PFSK-1 (cell line): Measurements from ENCODE around the gene FAM186B.

Source experiments
- FOXP2 ChIP-seq: optimal IDR thresholded peaks from 2 replicates; pipeline ENCODE3; 2011; ENCODE audit warnings: borderline replicate concordance, control low read depth, inconsistent platforms; ENCODE audit not compliant: insufficient read depth; ENCODE audit errors: extremely low read length, extremely low read depth
- POLR2AphosphoS5 ChIP-seq: IDR thresholded peaks from 2 replicates; pipeline ENCODE4 v1.6.1; 2012; ENCODE audit warnings: low read depth, mild to moderate bottlenecking, control low read depth, low read length, moderate library complexity
- SIN3A ChIP-seq: IDR thresholded peaks from 2 replicates; pipeline ENCODE4 v1.6.1; 2012; ENCODE audit warnings: mild to moderate bottlenecking, low read length, moderate library complexity, borderline replicate concordance; ENCODE audit not compliant: insufficient read depth
- TAF1 ChIP-seq: IDR thresholded peaks from 2 replicates; pipeline ENCODE4 v1.6.1; 2012; ENCODE audit warnings: low read length, control low read depth, borderline replicate concordance; ENCODE audit not compliant: insufficient read depth
- TF ChIP-seq, protein P1 (sequence below), 2 experiments: IDR thresholded peaks; 2 replicates each; pipeline versions ENCODE4 v1.6.1 to v1.8.0; 2011 to 2012; ENCODE audit warnings: low read depth in 2 of 2, low read length in 2 of 2, control low read depth in 1 of 2, inconsistent platforms in 1 of 2, mild to moderate bottlenecking in 1 of 2, moderate library complexity in 1 of 2; ENCODE audit not compliant: insufficient read depth in 1 of 2

FAM186B gene

DNA sequence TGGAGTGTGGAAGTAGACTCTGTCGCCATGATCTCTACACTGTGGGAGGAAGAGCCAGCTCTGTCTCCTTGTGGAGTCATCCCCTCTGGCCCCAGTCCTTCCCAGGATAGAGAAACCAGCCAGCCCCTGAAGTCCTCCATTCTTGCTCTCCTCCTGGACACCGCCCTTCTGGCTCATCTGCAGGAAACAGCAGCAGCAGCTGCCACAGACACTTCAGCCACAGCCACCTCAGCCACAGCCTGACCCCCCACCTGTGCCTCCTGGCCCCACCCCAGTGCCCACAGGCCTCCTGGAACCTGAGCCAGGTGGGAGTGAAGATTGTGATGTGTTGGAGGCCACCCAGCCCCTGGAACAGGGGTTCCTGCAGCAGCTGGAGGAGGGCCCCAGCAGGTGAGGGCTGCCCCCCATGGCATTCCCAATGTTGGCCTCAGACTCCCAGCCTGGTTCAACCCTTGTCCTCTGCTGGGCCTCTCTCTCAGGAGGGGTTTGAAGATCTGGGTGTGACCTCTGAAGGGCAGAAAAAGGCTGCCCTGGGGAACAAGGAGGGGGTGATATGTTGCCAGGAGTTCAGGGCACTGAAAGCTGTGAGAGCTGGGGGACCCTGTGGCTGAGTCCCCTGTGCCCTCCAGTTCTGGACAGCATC is 28.4 kb upstream of the FAM186B start:
- TF ChIP-seq, protein P1, sequence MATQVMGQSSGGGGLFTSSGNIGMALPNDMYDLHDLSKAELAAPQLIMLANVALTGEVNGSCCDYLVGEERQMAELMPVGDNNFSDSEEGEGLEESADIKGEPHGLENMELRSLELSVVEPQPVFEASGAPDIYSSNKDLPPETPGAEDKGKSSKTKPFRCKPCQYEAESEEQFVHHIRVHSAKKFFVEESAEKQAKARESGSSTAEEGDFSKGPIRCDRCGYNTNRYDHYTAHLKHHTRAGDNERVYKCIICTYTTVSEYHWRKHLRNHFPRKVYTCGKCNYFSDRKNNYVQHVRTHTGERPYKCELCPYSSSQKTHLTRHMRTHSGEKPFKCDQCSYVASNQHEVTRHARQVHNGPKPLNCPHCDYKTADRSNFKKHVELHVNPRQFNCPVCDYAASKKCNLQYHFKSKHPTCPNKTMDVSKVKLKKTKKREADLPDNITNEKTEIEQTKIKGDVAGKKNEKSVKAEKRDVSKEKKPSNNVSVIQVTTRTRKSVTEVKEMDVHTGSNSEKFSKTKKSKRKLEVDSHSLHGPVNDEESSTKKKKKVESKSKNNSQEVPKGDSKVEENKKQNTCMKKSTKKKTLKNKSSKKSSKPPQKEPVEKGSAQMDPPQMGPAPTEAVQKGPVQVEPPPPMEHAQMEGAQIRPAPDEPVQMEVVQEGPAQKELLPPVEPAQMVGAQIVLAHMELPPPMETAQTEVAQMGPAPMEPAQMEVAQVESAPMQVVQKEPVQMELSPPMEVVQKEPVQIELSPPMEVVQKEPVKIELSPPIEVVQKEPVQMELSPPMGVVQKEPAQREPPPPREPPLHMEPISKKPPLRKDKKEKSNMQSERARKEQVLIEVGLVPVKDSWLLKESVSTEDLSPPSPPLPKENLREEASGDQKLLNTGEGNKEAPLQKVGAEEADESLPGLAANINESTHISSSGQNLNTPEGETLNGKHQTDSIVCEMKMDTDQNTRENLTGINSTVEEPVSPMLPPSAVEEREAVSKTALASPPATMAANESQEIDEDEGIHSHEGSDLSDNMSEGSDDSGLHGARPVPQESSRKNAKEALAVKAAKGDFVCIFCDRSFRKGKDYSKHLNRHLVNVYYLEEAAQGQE (IDR thresholded peaks at IDR 0.05; ENCODE audit: insufficient read depth in 1 of 2, low read depth in 2 of 2, low read length in 2 of 2) = no peak
- TF ChIP-seq FOXP2 = no peak
- TF ChIP-seq TAF1 = no peak
- no peak for TF ChIP-seq SIN3A
- no peak for TF ChIP-seq POLR2AphosphoS5

DNA sequence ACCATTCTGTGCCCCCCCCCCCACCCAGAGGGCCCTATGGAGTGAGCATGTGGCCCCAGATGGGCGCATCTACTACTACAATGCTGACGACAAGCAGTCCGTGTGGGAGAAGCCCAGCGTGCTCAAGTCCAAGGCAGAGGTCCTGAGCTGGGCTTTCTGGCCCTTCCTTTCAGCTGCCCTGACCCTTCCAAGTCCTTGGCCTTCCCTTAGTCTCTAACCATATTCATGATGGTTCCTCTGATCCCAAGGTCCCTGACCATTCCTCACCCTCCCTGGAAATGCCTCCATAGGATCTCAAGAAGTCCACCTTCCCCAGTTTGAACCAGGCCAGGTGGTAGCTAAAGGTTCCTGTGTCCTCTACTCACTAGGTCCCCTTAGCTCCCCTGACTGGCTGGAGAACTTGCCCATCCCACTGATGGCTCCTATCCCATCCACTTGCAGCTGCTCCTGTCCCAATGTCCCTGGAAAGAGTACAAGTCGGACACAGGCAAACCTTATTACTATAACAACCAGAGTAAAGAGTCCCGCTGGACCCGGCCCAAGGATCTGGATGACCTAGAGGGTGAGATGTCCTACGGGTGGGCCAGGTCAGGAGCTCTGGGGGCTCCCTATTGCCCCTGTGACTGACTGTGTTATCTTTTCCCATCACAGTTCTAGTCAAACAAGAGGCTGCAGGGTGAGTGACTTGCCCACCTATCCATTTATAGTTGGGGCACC is 27.7 kb upstream of the FAM186B start:
- no peak for TF ChIP-seq FOXP2
- TF ChIP-seq POLR2AphosphoS5 = no peak
- no peak for TF ChIP-seq TAF1
- TF ChIP-seq SIN3A = no peak
- TF ChIP-seq, protein P1 (IDR thresholded peaks at IDR 0.05; ENCODE audit: insufficient read depth in 1 of 2, low read depth in 2 of 2, low read length in 2 of 2) = no peak

DNA sequence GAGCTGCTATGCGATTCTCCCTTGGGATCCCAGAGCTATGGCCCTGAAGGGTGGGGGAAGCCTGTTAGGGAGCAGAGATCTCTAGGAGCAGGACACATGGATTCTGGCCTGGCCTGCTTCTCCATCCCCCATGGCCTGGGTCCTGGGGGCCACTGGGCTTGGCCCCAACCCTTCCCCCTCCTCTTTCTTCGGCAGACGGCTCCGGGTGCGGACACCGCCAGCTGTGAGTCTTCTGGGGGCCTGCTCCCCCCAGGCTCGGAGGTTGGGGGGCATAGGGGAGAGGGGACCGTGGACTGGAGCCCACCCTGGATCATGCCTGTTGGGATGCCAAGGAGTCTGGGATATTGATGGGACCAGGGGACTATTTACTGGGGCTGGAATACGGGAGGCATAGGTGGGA is 27.0 kb upstream of the FAM186B start:
- TF ChIP-seq, protein P1 (IDR thresholded peaks at IDR 0.05; ENCODE audit: insufficient read depth in 1 of 2, low read depth in 2 of 2, low read length in 2 of 2) = no peak
- no peak for TF ChIP-seq SIN3A
- no peak for TF ChIP-seq FOXP2
- no peak for TF ChIP-seq TAF1
- TF ChIP-seq POLR2AphosphoS5 = no peak

DNA sequence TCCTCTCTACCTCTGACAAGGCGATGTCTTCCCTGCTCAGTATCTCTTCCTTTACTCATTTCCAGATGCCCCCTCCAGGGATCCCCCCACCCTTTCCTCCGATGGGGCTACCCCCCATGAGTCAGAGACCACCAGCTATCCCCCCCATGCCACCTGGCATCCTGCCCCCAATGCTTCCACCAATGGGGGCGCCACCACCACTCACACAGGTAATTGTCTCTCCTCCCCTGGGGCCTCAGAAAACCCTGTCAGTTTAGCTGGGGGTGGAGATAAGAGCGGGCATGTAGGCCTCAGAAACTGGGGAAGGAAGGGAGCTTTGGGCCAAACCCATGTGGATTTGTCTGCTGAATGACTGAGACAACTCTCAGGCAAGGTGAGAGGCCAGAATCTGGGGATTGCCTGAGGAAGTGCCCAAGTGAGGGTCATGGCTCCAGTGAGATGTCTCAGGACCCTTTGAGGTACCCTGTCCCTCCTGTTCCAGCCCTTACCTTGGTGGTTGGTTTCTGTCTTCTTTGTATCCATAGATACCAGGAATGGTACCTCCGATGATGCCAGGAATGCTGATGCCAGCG is 26.0 kb upstream of the FAM186B start:
- no peak for TF ChIP-seq FOXP2
- TF ChIP-seq, protein P1 (IDR thresholded peaks at IDR 0.05; ENCODE audit: insufficient read depth in 1 of 2, low read depth in 2 of 2, low read length in 2 of 2) = no peak
- TF ChIP-seq POLR2AphosphoS5 = no peak
- TF ChIP-seq TAF1 = no peak
- TF ChIP-seq SIN3A = no peak
